CD14-positive monocyte (primary cell): Measurements from ENCODE around the gene SPATA46. TPM values are rescaled to one million over a fixed set of nuclear protein-coding genes. Genes with fewer than 3 reads are reported as not detected.

ENCODE experiments used
- DNase-seq, 3 donors: peaks; one replicate each; pipeline ENCODE4 v3.0.0-alpha.2; 2011 to 2022
- H2AFZ ChIP-seq: 2 replicates; pipeline ENCODE4 v1.6.0; 2012; ENCODE audit warnings: mild to moderate bottlenecking, low read depth, low read length, inconsistent platforms; ENCODE audit not compliant: insufficient read depth, poor library complexity, severe bottlenecking
- H3K27ac ChIP-seq, 2 donors: 1 replicate in 1 of 2; 2 replicates in 1 of 2; pipeline ENCODE4 v1.5.1; 2012 to 2013; ENCODE audit warnings: low read length in 2 of 2, control low read depth in 1 of 2, inconsistent platforms in 1 of 2, low read depth in 1 of 2, mild to moderate bottlenecking in 1 of 2
- H3K27me3 ChIP-seq, 2 donors: one replicate each; pipeline versions ENCODE4 v1.6.0 to v1.6.1; 2011 to 2013; ENCODE audit warnings: low read length in 2 of 2; ENCODE audit not compliant: control insufficient read depth in 2 of 2, insufficient read depth in 2 of 2
- H3K36me3 ChIP-seq, 2 donors: replicated peaks in 1 of 2; 1 replicate in 1 of 2; 2 replicates in 1 of 2; pipeline versions ENCODE4 v1.5.1 to v1.6.1; 2012 to 2013; ENCODE audit warnings: low read length in 2 of 2, control low read depth in 1 of 2, inconsistent platforms in 1 of 2, mild to moderate bottlenecking in 1 of 2; ENCODE audit not compliant: insufficient read depth in 2 of 2, control insufficient read depth in 1 of 2
- H3K4me1 ChIP-seq, 2 donors: 1 replicate in 1 of 2; 2 replicates in 1 of 2; pipeline versions ENCODE4 v1.5.1 to v1.6.1; 2012 to 2013; ENCODE audit warnings: low read length in 2 of 2, control low read depth in 1 of 2, inconsistent platforms in 1 of 2, mild to moderate bottlenecking in 1 of 2, moderate library complexity in 1 of 2; ENCODE audit not compliant: insufficient read depth in 2 of 2, control insufficient read depth in 1 of 2
- H3K4me2 ChIP-seq: replicated peaks from 2 replicates; pipeline ENCODE3; 2012; ENCODE audit warnings: low read length, moderate library complexity, mild to moderate bottlenecking; ENCODE audit not compliant: poor library complexity, severe bottlenecking; ENCODE audit errors: extremely low read depth
- H3K4me3 ChIP-seq, 3 experiments: fragments of 200-600 bp in 1 of 3; sonication (generic) in 1 of 3; replicated peaks in 1 of 3; 1 replicate in 2 of 3; 2 replicates in 1 of 3; pipeline ENCODE4 v1.5.1; 2011 to 2013; ENCODE audit warnings: low read length in 3 of 3, mild to moderate bottlenecking in 3 of 3, control low read depth in 2 of 3, low read depth in 2 of 3, inconsistent platforms in 1 of 3, moderate library complexity in 1 of 3
- H3K79me2 ChIP-seq: 2 replicates; pipeline ENCODE4 v1.6.0; 2012; ENCODE audit warnings: mild to moderate bottlenecking, control low read depth, inconsistent platforms, low read length, moderate library complexity; ENCODE audit not compliant: insufficient read depth
- H3K9ac ChIP-seq: 2 replicates; pipeline ENCODE4 v1.6.0; 2017; ENCODE audit warnings: low read length, mild to moderate bottlenecking; ENCODE audit not compliant: insufficient read depth, poor library complexity, severe bottlenecking
- H3K9me3 ChIP-seq, 2 donors: replicated peaks in 1 of 2; 1 replicate in 1 of 2; 2 replicates in 1 of 2; pipeline versions ENCODE4 v1.5.1 to v1.6.1; 2012 to 2013; ENCODE audit warnings: low read length in 2 of 2, control low read depth in 1 of 2; ENCODE audit not compliant: control insufficient read depth in 1 of 2, insufficient read depth in 1 of 2
- H4K20me1 ChIP-seq: 2 replicates; pipeline ENCODE4 v1.6.0; 2012; ENCODE audit warnings: mild to moderate bottlenecking, low read length, control low read depth, moderate library complexity; ENCODE audit not compliant: insufficient read depth
- H3K27ac Mint-ChIP-seq, 7 donors: one replicate each; pipeline ENCODE4 v1.8.0; 2020; ENCODE audit warnings: mild to moderate bottlenecking in 7 of 7, mixed read lengths in 7 of 7, moderate library complexity in 6 of 7, inconsistent platforms in 2 of 7
- H3K27me3 Mint-ChIP-seq, 3 donors: one replicate each; pipeline ENCODE4 v1.8.0; 2021 to 2022; ENCODE audit warnings: low read depth in 3 of 3, mild to moderate bottlenecking in 3 of 3, mixed read lengths in 3 of 3, moderate library complexity in 3 of 3, inconsistent platforms in 1 of 3
- H3K36me3 Mint-ChIP-seq, 2 donors: one replicate each; pipeline ENCODE4 v1.8.0; 2020; ENCODE audit warnings: mixed read lengths in 2 of 2, inconsistent platforms in 1 of 2, mild to moderate bottlenecking in 1 of 2
- H3K4me1 Mint-ChIP-seq: one replicate; pipeline ENCODE4 v1.8.0; 2020; ENCODE audit warnings: mild to moderate bottlenecking, mixed read lengths
- H3K4me3 Mint-ChIP-seq, 2 donors: one replicate each; pipeline ENCODE4 v1.8.0; 2020; ENCODE audit warnings: mild to moderate bottlenecking in 2 of 2, mixed read lengths in 2 of 2, moderate library complexity in 1 of 2
- H3K9me3 Mint-ChIP-seq, 7 donors: one replicate each; pipeline ENCODE4 v1.8.0; 2020 to 2022; ENCODE audit warnings: mixed read lengths in 7 of 7, mild to moderate bottlenecking in 6 of 7, moderate library complexity in 6 of 7, inconsistent platforms in 2 of 7
- WGBS: methylation state at CpG from one replicate; pipeline ENCODE4 v1.1.5; 2013; ENCODE audit warnings: missing lambda C conversion rate; ENCODE audit not compliant: insufficient coverage; 5-methylcytosine and 5-hydroxymethylcytosine counted together
- intact Hi-C, 2 donors: fragments of 100-400 bp; cut with micrococcal nuclease; formaldehyde crosslinking; loops; one replicate each; pipeline versions ENCODE4 v1.15.0 to v1.15.1; 2023
- polyA plus RNA-seq, 3 donors: library from polyadenylated mRNA; depleted of rRNA in 1 of 3; unstranded in 2 of 3; stranded (reverse) in 1 of 3; fragments of 300-500 nt in 2 of 3; fragments of >200 nt in 1 of 3; fragmentation: Illumina TruSeq in 2 of 3; gene quantifications; 1 replicate in 2 of 3; 2 replicates in 1 of 3; pipeline ENCODE4 v1.2.3, GENCODE V29; 2012 to 2021
- TF ChIP-seq, protein P1 (sequence below): fragments of 200-600 bp; IDR thresholded peaks from one replicate; pipeline ENCODE4 v1.8.0; 2022; ENCODE audit warnings: antibody characterized with exemption, mild to moderate bottlenecking

The SPATA46 gene
- polyA plus RNA-seq, 3 donors, result not detected

DNA sequence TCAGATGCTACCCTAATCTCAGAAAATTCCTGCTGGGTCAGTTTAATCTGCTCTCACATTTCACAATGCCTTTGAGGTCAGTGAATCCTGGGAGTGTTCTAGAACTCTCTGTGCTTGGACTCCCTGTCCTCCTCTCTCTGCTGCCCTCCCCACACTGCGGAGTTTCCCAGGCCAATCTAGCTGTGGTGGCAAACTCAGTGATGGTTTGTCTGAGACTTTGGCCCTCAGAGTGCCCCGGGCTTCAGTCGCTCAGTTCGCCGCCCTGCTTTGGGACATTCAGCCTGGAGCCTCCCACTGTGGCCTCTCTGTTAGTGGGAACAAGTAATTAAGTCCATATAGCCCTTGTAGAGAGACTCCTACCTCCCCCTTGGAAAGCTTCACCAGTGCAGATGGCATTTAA is 12.0 kb upstream of the SPATA46 start:
- H3K4me3 Mint-ChIP-seq, result no peak overlapping the region
- no peak overlapping the region for H2AFZ ChIP-seq

DNA sequence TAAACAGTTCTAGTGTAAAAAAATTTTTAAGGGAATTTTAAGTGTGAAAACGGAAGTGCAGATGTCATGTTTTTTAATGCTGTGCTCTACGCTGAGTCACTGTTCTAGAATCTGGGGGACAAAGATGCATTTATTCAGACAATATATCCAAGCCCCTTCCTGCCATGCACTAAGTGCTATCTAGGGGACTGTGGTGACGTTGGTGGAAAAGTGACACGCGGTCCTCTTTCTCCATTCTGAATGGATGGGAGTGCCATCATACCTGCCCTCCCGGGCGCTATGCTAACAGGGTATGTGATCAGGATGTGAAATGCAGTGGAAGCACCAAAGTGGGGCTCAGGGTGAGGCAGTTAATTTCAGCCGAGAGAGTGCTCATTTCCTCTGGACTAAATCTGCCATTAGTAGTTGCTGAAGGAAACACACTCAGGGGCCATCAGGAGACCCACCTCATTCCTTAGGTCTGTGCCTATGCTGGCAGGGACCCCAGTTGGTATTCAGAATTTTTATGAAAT is 11.5 kb upstream of the SPATA46 start:
- Histone ChIP-seq H2AFZ (no peak overlapping the region), H3K9me3 (no peaks in the 10 kb centered on the region), H3K27me3 (no peaks in the 10 kb centered on the region), H3K4me3 (no peak overlapping the region), H3K4me2 (no peak overlapping the region), H3K9ac (no peak overlapping the region), H3K36me3 (no peaks in the 10 kb centered on the region), H3K4me1 (peaks cover 13 to 30% of the 10 kb centered on the region in 2 donors), H3K79me2 (no peaks in the 10 kb centered on the region), H3K27ac (no peak overlapping the region), H4K20me1 (no peaks in the 10 kb centered on the region)
- H3K9me3 Mint-ChIP-seq, result no peaks in the 10 kb centered on the region
- H3K4me1 Mint-ChIP-seq, result peaks cover 37% of the 10 kb centered on the region
- peak overlapping the region in 1 of 7 donors; percentile 46 for H3K27ac Mint-ChIP-seq
- no peak overlapping the region for H3K4me3 Mint-ChIP-seq
- no peaks in the 10 kb centered on the region for H3K36me3 Mint-ChIP-seq
- H3K27me3 Mint-ChIP-seq, result peaks cover 0 to under 1% (median 0%) of the 10 kb centered on the region in 3 donors
- 63% methylated on average over 5 of the region's 8 CpGs for WGBS
- no peak for DNase-seq
- TF ChIP-seq, protein P1, sequence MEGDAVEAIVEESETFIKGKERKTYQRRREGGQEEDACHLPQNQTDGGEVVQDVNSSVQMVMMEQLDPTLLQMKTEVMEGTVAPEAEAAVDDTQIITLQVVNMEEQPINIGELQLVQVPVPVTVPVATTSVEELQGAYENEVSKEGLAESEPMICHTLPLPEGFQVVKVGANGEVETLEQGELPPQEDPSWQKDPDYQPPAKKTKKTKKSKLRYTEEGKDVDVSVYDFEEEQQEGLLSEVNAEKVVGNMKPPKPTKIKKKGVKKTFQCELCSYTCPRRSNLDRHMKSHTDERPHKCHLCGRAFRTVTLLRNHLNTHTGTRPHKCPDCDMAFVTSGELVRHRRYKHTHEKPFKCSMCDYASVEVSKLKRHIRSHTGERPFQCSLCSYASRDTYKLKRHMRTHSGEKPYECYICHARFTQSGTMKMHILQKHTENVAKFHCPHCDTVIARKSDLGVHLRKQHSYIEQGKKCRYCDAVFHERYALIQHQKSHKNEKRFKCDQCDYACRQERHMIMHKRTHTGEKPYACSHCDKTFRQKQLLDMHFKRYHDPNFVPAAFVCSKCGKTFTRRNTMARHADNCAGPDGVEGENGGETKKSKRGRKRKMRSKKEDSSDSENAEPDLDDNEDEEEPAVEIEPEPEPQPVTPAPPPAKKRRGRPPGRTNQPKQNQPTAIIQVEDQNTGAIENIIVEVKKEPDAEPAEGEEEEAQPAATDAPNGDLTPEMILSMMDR, result no peak
- intact Hi-C loops, result no loop called here

More for the DNA sequence above, 12.0 kb upstream of the SPATA46 start:
- H4K20me1 ChIP-seq, result no peaks in the 10 kb centered on the region
- Mint-ChIP-seq H3K9me3 (no peaks in the 10 kb centered on the region), H3K27ac (no peak overlapping the region), H3K4me1 (peaks cover 37% of the 10 kb centered on the region), H3K36me3 (no peaks in the 10 kb centered on the region), H3K27me3 (no peaks in the 10 kb centered on the region)
- no peaks in the 10 kb centered on the region for H3K79me2 ChIP-seq
- no peak overlapping the region for H3K4me3 ChIP-seq
- WGBS, result 93% methylated on average over 3 of the region's 5 CpGs
- no peaks in the 10 kb centered on the region for H3K27me3 ChIP-seq
- H3K9me3 ChIP-seq, result no peaks in the 10 kb centered on the region
- H3K36me3 ChIP-seq, result no peaks in the 10 kb centered on the region
- intact Hi-C loops, result no loop called here
- H3K4me1 ChIP-seq, result peaks cover 13 to 30% of the 10 kb centered on the region in 2 donors
- TF ChIP-seq, protein P1, result no peak
- no peak overlapping the region for H3K27ac ChIP-seq
- no peak overlapping the region for H3K4me2 ChIP-seq
- no peak for DNase-seq
- H3K9ac ChIP-seq, result no peak overlapping the region
